Lower lobe of right lung (tissue), 2 donors: ENCODE measurements around the gene ETS1. TPM values are rescaled to one million over a fixed set of nuclear protein-coding genes. Genes with fewer than 3 reads are reported as not detected.

Experiments used
- ATAC-seq, 2 donors: fragments of 200-7000 bp; cut with Tn5 transposase; one replicate each; pipeline ENCODE4 v1.9.1; 2020 to 2022; ENCODE audit warnings: mild to moderate bottlenecking in 2 of 2, moderate library complexity in 2 of 2
- DNase-seq: peaks from one replicate; pipeline ENCODE4 v3.0.0-alpha.2; 2020
- H3K27ac ChIP-seq: fragments of 200-600 bp; one replicate; pipeline ENCODE4 v1.8.0; 2022
- H3K27me3 ChIP-seq: fragments of 200-600 bp; one replicate; pipeline ENCODE4 v1.8.0; 2022; ENCODE audit warnings: low read depth
- H3K36me3 ChIP-seq: fragments of 200-600 bp; one replicate; pipeline ENCODE4 v1.8.0; 2022; ENCODE audit warnings: mild to moderate bottlenecking
- H3K4me1 ChIP-seq: fragments of 200-600 bp; one replicate; pipeline ENCODE4 v1.8.0; 2022
- H3K4me3 ChIP-seq: fragments of 200-600 bp; one replicate; pipeline ENCODE4 v1.8.0; 2022; ENCODE audit warnings: mild to moderate bottlenecking
- H3K9me3 ChIP-seq: fragments of 200-600 bp; one replicate; pipeline ENCODE4 v1.8.0; 2022
- CTCF ChIP-seq: fragments of 200-600 bp; IDR thresholded peaks from one replicate; pipeline ENCODE4 v1.8.0; 2022; ENCODE audit warnings: antibody characterized with exemption, mild to moderate bottlenecking
- intact Hi-C: fragments of 100-400 bp; cut with DNase I; formaldehyde crosslinking; loops from one replicate; pipeline ENCODE4 v1.11.0; 2022
- total RNA-seq: library from RNA; stranded (reverse); fragmentation: NEBNext Ultra II Directional; extraction: Animal tissue kit (Norgen Biotek cat#: 25700); gene quantifications from one replicate; pipeline ENCODE4 v1.2.1, GENCODE V29; 2021
- donor health status: DM: no; HTN: yes; CAD: no; lungs with severe emphysema.

Gene ETS1
- total RNA-seq, 1 donor from 2014 or later = 123 TPM

GRCh38 chr11:128615612-128616011 lies 28.3 kb upstream of the ETS1 start:
- TF ChIP-seq CTCF = no peak
- no peak overlapping the region for H3K4me3 ChIP-seq
- no peak overlapping the region for H3K27ac ChIP-seq
- peaks cover 16% of the 10 kb centered on the region for H3K4me1 ChIP-seq
- H3K27me3 ChIP-seq = no peaks in the 10 kb centered on the region
- H3K9me3 ChIP-seq = no peaks in the 10 kb centered on the region
- no peak for DNase-seq
- ATAC-seq = no peak
- intact Hi-C loops = no loop called here
- H3K36me3 ChIP-seq = no peaks in the 10 kb centered on the region

- peaks cover 21% of the 10 kb centered on the region for H3K4me1 ChIP-seq
- H3K27ac ChIP-seq = no peak overlapping the region
- intact Hi-C loops = no loop called here
- ATAC-seq (no peak), DNase-seq (no peak)
- no peaks in the 10 kb centered on the region for H3K36me3 ChIP-seq
- H3K27me3 ChIP-seq = no peaks in the 10 kb centered on the region
- no peak overlapping the region for H3K4me3 ChIP-seq
- TF ChIP-seq CTCF = no peak
- no peaks in the 10 kb centered on the region for H3K9me3 ChIP-seq
Measured at GRCh38 chr11:128615076-128615475, 27.7 kb upstream of the ETS1 start.

- no peaks in the 10 kb centered on the region for H3K9me3 ChIP-seq
- H3K27me3 ChIP-seq = no peaks in the 10 kb centered on the region
- H3K27ac ChIP-seq = no peak overlapping the region
- H3K4me1 ChIP-seq = peaks cover 25% of the 10 kb centered on the region
- no peak overlapping the region for H3K4me3 ChIP-seq
- ATAC-seq (no peak), DNase-seq (no peak)
- intact Hi-C loops = no loop called here
- no peaks in the 10 kb centered on the region for H3K36me3 ChIP-seq
- TF ChIP-seq CTCF = no peak
Measured at GRCh38 chr11:128614026-128614425, 26.7 kb upstream of the ETS1 start.

GRCh38 chr11:128613300-128613995 lies 26.1 kb upstream of the ETS1 start:
- no peak overlapping the region for H3K27ac ChIP-seq
- intact Hi-C loops = no loop called here
- no peak for TF ChIP-seq CTCF
- no peaks in the 10 kb centered on the region for H3K36me3 ChIP-seq
- H3K4me3 ChIP-seq = no peak overlapping the region
- DNase-seq (no peak), ATAC-seq (no peak)
- peaks cover 25% of the 10 kb centered on the region for H3K4me1 ChIP-seq
- H3K27me3 ChIP-seq = no peaks in the 10 kb centered on the region
- no peaks in the 10 kb centered on the region for H3K9me3 ChIP-seq

GRCh38 chr11:128610721-128611617 lies 23.6 kb upstream of the ETS1 start:
- Histone ChIP-seq H3K36me3 (no peaks in the 10 kb centered on the region), H3K4me3 (no peak overlapping the region), H3K27ac (peak overlapping the region; percentile 19), H3K9me3 (no peaks in the 10 kb centered on the region), H3K27me3 (no peaks in the 10 kb centered on the region), H3K4me1 (peaks cover 21% of the 10 kb centered on the region)
- DNase-seq = no peak
- no peak for TF ChIP-seq CTCF
- intact Hi-C loops = no loop called here
- peak; percentile 43 to 62 for ATAC-seq
